PC-9 (cell line): Measurements from ENCODE around the gene ABCD4. TPM values are rescaled to one million over a fixed set of nuclear protein-coding genes. Genes with fewer than 3 reads are reported as not detected.

Source experiments
- total RNA-seq: library from RNA; stranded (reverse); gene quantifications from 2 replicates; pipeline ENCODE4 v1.2.3, GENCODE V29; 2021

Gene ABCD4
- total RNA-seq, 1 experiment from 2014 or later = 150 TPM

Other genes with a start within 250 kb of the ABCD4 start
- gene ALDH6A1, start 218.5 kb downstream of the ABCD4 start, total RNA-seq = 53.1 and 54.5 TPM in 2 replicates
- gene LIN52, start 218.0 kb downstream of the ABCD4 start, total RNA-seq = 18.8 TPM in 2 replicates
- gene VSX2, start 63.5 kb downstream of the ABCD4 start, total RNA-seq = not detected in 2 replicates
- not detected in 2 replicates for gene VRTN, start 45.5 kb upstream of the ABCD4 start, total RNA-seq
- gene SYNDIG1L, start 123.3 kb upstream of the ABCD4 start, total RNA-seq = 0.38 and 0.52 TPM in 2 replicates
- gene NPC2, start 190.4 kb upstream of the ABCD4 start, total RNA-seq = 1,010 and 1,208 TPM in 2 replicates
- gene ISCA2, start 190.8 kb upstream of the ABCD4 start, total RNA-seq = 83.2 and 86.5 TPM in 2 replicates